Keratinocyte (primary cell): ENCODE measurements around the gene NAGA. TPM values are rescaled to one million over a fixed set of nuclear protein-coding genes. Genes with fewer than 3 reads are reported as not detected.

ENCODE experiments used
- DNase-seq: peaks from one replicate; pipeline ENCODE4 v3.0.0-alpha.2; 2011; ENCODE audit warnings: low read depth, missing footprints, low spot score
- FAIRE-seq: peaks from 2 replicates; lab custom pipeline; 2011; peaks lifted over from hg19 to GRCh38; lab: Jason Lieb, UNC
- H2AFZ ChIP-seq: 2 replicates; pipeline ENCODE4 v1.6.0; 2012; ENCODE audit warnings: low read length, control low read depth, inconsistent platforms; ENCODE audit not compliant: control insufficient read depth
- H3K27ac ChIP-seq: 2 replicates; pipeline ENCODE4 v1.5.1; 2011; ENCODE audit warnings: low read length; ENCODE audit not compliant: control insufficient read depth, insufficient read depth
- H3K27me3 ChIP-seq: 3 replicates; pipeline ENCODE4 v1.6.0; 2011; ENCODE audit warnings: low read length; ENCODE audit not compliant: control insufficient read depth, insufficient read depth; ENCODE audit errors: extremely low read depth
- H3K36me3 ChIP-seq, 2 experiments: 2 replicates in 1 of 2; 3 replicates in 1 of 2; pipeline ENCODE4 v1.5.1; 2011; ENCODE audit warnings: low read length in 2 of 2, mild to moderate bottlenecking in 1 of 2; ENCODE audit not compliant: control insufficient read depth in 2 of 2, insufficient read depth in 2 of 2; ENCODE audit errors: extremely low read depth in 1 of 2
- H3K4me1 ChIP-seq: 3 replicates; pipeline ENCODE4 v1.5.1; 2011; ENCODE audit warnings: low read length; ENCODE audit not compliant: control insufficient read depth, insufficient read depth; ENCODE audit errors: extremely low read depth
- H3K4me2 ChIP-seq: 3 replicates; pipeline ENCODE4 v1.6.0; 2011; ENCODE audit warnings: low read depth, low read length; ENCODE audit not compliant: control insufficient read depth, insufficient read depth; ENCODE audit errors: extremely low read depth
- H3K4me3 ChIP-seq, 3 experiments: fragments of 200-600 bp in 1 of 3; sonication (generic) in 1 of 3; 2 replicates in 2 of 3; 3 replicates in 1 of 3; pipeline ENCODE4 v1.5.1; 2011 to 2016; ENCODE audit warnings: low read length in 3 of 3, mild to moderate bottlenecking in 3 of 3, control low read depth in 2 of 3, inconsistent platforms in 1 of 3, low read depth in 1 of 3, mixed read lengths in 1 of 3, mixed run types in 1 of 3, moderate library complexity in 1 of 3; ENCODE audit not compliant: control insufficient read depth in 2 of 3, insufficient read depth in 2 of 3; ENCODE audit errors: extremely low read depth in 1 of 3
- H3K79me2 ChIP-seq: 2 replicates; pipeline ENCODE4 v1.6.0; 2012; ENCODE audit warnings: low read length; ENCODE audit not compliant: control insufficient read depth, insufficient read depth
- H3K9ac ChIP-seq: 3 replicates; pipeline ENCODE4 v1.6.0; 2011; ENCODE audit warnings: low read length; ENCODE audit not compliant: control insufficient read depth, insufficient read depth; ENCODE audit errors: extremely low read depth
- H3K9me1 ChIP-seq: 3 replicates; pipeline ENCODE4 v1.6.0; 2011; ENCODE audit warnings: low read length; ENCODE audit not compliant: control insufficient read depth, insufficient read depth; ENCODE audit errors: extremely low read depth
- H3K9me3 ChIP-seq: 2 replicates; pipeline ENCODE4 v1.5.1; 2012; ENCODE audit warnings: low read depth, low read length; ENCODE audit not compliant: control insufficient read depth
- H4K20me1 ChIP-seq: 3 replicates; pipeline ENCODE4 v1.6.0; 2011; ENCODE audit warnings: low read length; ENCODE audit not compliant: control insufficient read depth, insufficient read depth; ENCODE audit errors: extremely low read depth
- CTCF ChIP-seq, 3 experiments: IDR thresholded peaks in 1 of 3; conservative IDR thresholded peaks in 1 of 3; optimal IDR thresholded peaks in 1 of 3; 2 replicates in 2 of 3; 3 replicates in 1 of 3; pipeline versions ENCODE3 to v1.5.1; 2011; ENCODE audit warnings: low read length in 3 of 3, mild to moderate bottlenecking in 3 of 3, moderate library complexity in 2 of 3, control low read depth in 1 of 3, inconsistent platforms in 1 of 3; ENCODE audit not compliant: insufficient read depth in 2 of 3; ENCODE audit errors: extremely low read depth in 1 of 3
- EZH2 ChIP-seq: IDR thresholded peaks from one replicate; pipeline ENCODE4 v1.6.1; 2012; ENCODE audit warnings: inconsistent platforms, mild to moderate bottlenecking, low read length, moderate library complexity
- dilution Hi-C: fragments of 300-500 bp; cut with MboI; formaldehyde crosslinking; loops from one replicate; pipeline ENCODE4 v1.7.0; 2020; ENCODE audit warnings: low sequenced_read_pairs; ENCODE audit not compliant: extremely low pct_ligation_motif_present
- polyA plus RNA-seq, 5 experiments: library from polyadenylated mRNA; depleted of rRNA in 3 of 5; stranded (reverse) in 3 of 5; stranded (forward) in 1 of 5; unstranded in 1 of 5; fragments of >200 nt; gene quantifications; 1 replicate in 1 of 5; 2 replicates in 3 of 5; 3 replicates in 1 of 5; pipeline versions ENCODE4 v1.2.1 to v1.2.3, GENCODE V29; 2011 to 2012; ENCODE audit warnings: missing spikeins in 2 of 5, low read depth in 1 of 5, low replicate concordance in 1 of 5

Gene NAGA
- polyA plus RNA-seq, 1 donor (not counting 4 experiments of a cell fraction or from before 2014, with no cell fraction given) = 17.0 TPM

- DNase-seq = no peak
- no peak for FAIRE-seq
- no peak overlapping the region for H3K4me2 ChIP-seq
- peaks cover 6 to 18% of the 10 kb centered on the region in 2 experiments for H3K36me3 ChIP-seq
- H3K4me1 ChIP-seq = peaks cover 4% of the 10 kb centered on the region
- H3K27me3 ChIP-seq = no peaks in the 10 kb centered on the region
- peaks cover 14% of the 10 kb centered on the region for H3K79me2 ChIP-seq
- TF ChIP-seq CTCF (optimal IDR thresholded peaks at IDR 0.05 in 1 of 3, IDR thresholded peaks at IDR 0.05 in 1 of 3, conservative IDR thresholded peaks at IDR 0.05 in 1 of 3; ENCODE audit: extremely low read depth in 1 of 3, insufficient read depth in 2 of 3, low read length in 3 of 3) (no peak), EZH2 (no peak)
- H4K20me1 ChIP-seq = peaks cover 2% of the 10 kb centered on the region
- no peak overlapping the region for H3K4me3 ChIP-seq
- no peak overlapping the region for H2AFZ ChIP-seq
- no peak overlapping the region for H3K27ac ChIP-seq
- no peaks in the 10 kb centered on the region for H3K9me1 ChIP-seq
- no peaks in the 10 kb centered on the region for H3K9me3 ChIP-seq
- dilution Hi-C loops = no loop called here
- no peak overlapping the region for H3K9ac ChIP-seq
Observed at GRCh38 chr22:42086051-42086450, 15.4 kb upstream of the NAGA start.

GRCh38 chr22:42084874-42085273 lies 14.3 kb upstream of the NAGA start:
- no peak overlapping the region for H3K4me3 ChIP-seq
- H4K20me1 ChIP-seq = peaks cover 2% of the 10 kb centered on the region
- FAIRE-seq (no peak), DNase-seq (no peak)
- H3K36me3 ChIP-seq = peaks cover 6 to 18% of the 10 kb centered on the region in 2 experiments
- H3K9ac ChIP-seq = no peak overlapping the region
- no peak overlapping the region for H3K4me2 ChIP-seq
- dilution Hi-C loops = no loop called here
- no peaks in the 10 kb centered on the region for H3K9me3 ChIP-seq
- TF ChIP-seq EZH2 (no peak), CTCF (optimal IDR thresholded peaks at IDR 0.05 in 1 of 3, IDR thresholded peaks at IDR 0.05 in 1 of 3, conservative IDR thresholded peaks at IDR 0.05 in 1 of 3; ENCODE audit: extremely low read depth in 1 of 3, insufficient read depth in 2 of 3, low read length in 3 of 3) (no peak)
- no peak overlapping the region for H3K27ac ChIP-seq
- H3K27me3 ChIP-seq = no peaks in the 10 kb centered on the region
- peaks cover 14% of the 10 kb centered on the region for H3K79me2 ChIP-seq
- peaks cover 12% of the 10 kb centered on the region for H3K4me1 ChIP-seq
- no peak overlapping the region for H2AFZ ChIP-seq
- no peaks in the 10 kb centered on the region for H3K9me1 ChIP-seq
